HG03280 (cell line): Measurements from ENCODE around the gene BSN.
"Not testable (repeated sequence)": the region's sequence is repeated elsewhere in the genome, so short reads cannot be mapped to it uniquely, and the experiment has no call there.

Experiments used
- ATAC-seq: cut with Tn5 transposase; IDR thresholded peaks from one replicate; pipeline ENCODE4 v1.9.1; 2021; ENCODE audit warnings: mild to moderate bottlenecking, moderate library complexity; ENCODE audit not compliant: unreplicated experiment

BSN gene

GRCh38 chr3:49533786-49534519, 20.3 kb upstream of the BSN start:
- ATAC-seq: no peak

DNA sequence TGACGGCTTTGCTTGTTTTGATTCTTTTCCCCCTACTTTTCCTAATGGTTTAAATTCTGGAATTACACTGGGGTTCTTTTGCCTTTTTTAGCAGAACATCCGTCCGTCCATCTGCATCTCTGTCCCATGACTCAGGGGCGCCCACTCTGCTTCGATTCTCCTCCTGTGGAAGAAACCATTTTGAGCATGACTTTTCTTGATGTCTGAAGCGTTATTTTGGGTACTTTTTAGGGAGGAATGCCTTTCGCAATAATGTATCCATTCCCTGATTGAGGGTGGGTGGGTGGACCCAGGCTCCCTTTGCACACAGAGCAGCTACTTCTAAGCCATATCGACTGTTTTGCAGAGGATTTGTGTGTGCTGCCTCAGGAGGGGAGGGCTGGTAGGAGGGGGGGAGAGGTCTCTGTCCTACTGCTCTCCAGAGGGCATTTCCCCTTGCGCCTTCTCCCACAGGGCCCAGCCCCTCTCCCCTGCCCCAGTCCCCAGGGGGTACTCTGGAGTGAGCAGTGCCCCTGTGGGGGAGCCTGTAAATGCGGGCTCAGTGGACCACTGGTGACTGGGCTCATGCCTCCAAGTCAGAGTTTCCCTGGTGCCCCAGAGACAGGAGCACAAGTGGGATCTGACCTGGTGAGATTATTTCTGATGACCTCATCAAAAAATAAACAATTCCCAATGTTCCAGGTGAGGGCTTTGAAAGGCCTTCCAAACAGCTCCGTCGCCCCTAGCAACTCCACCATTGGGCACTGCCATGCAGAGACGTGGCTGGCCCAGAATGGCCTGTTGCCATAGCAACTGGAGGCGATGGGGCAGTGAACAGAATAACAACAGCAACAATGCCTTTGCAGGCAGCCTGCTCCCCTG, 19.5 kb upstream of the BSN start:
- no peak for ATAC-seq

- ATAC-seq: no peak
These were observed 18.1 kb upstream of the BSN start for GRCh38 chr3:49535971-49536874.

DNA sequence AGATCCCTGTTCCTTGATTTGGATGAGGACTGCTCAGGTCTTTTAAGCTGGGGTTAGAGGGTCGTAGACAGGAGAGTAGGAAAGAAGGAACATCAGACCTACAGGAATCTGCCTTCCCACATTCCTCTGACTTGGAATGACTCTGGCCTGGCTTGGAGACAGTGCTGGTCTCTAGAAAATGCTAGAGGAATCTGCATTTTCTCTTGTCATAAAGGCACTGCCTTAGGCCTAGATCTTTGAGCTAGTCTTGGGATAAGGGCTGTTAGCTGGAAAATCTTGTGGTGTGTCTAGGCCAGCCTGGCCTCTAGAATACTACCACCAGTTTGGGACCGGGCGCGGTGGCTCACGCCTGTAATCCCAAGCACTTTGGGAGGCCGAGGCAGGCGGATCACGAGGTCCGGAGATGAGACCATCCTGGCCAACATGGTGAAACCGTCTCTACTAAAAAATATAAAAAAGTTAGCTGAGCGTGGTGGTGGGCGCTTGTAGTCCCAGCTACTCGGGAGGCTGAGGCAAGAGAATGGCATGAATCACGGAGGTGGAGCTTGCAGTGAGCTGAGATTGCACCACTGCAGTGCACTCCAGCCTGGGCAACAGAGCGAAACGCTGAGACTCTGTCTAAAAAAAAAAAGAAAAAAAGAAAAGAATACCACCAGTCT, 17.3 kb upstream of the BSN start:
- no peak for ATAC-seq

GRCh38 chr3:49539659-49540560, 14.4 kb upstream of the BSN start:
- peak; percentile 95 for ATAC-seq

DNA sequence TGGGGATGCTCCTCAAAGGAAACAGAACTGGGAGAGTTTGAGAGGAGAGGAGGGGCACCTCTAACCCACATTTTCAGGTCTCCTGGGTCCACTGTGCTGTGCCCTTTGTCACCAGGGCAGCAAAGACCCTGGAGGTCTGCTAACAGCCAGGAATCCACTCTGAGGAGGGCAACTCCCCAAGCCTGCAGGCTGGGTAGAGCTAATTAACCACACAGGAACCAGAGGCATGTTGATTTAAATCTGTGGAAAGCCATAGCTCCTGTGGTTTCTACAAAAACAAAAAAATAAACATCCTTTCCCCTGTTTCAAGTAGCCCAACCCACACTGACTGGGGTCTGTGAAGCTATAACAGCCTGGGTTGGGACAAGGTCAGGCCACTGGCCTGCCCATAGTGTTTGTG, 2.2 kb upstream of the BSN start:
- ATAC-seq: no peak

DNA sequence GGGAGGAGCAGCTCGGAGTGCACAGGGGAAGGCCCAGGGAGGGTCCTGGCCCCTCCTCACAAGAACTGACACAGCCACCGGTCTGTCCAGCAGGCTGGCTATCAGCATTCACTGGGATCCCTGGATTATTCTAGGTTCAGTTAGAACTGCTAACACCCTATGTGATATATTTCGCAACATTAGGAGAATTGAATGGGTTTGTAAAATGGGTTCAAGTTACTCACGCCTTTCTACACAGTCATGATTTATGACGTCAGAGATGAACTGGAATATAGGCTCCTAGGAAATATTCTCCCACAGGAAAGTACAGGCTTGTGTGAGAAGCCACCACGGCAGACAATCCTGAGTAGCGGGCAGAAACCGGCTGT, 969 bp upstream of the BSN start:
- no peak for ATAC-seq

DNA sequence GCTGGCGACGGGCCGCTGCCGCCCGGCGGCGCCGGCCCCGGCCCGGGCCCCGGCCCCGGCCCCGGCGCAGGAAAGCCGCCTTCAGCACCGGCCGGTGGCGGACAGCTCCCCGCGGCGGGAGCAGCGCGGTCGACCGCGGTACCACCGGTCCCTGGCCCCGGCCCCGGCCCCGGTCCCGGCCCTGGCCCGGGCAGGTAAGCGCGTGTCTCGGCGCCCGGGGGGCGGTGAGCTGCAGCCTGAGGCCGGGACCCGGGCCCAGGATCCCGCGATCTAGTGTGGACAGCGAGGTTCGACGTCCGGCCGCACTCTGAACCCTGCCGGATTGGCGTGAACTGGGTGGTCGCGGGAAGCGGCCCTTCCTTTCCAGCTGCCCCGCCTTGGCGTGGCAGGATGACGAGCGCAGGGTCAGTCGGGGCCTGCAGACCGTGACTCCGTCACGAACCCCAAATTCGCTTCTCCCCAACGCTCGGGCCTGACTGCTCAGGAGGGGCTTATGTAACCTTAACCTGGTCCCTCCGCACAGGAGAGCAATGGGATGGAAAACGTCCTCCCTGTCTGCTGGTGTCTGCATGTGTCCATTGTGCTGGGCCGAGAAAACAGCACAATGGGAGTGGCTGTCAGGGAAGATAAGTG, 472 bp downstream of the BSN start:
- ATAC-seq: peak; percentile 72

- no peak for ATAC-seq
These were observed 2.4 kb downstream of the BSN start for GRCh38 chr3:49556500-49557275.

- ATAC-seq: no peak
These were observed 8.8 kb downstream of the BSN start for GRCh38 chr3:49563040-49563578.

DNA sequence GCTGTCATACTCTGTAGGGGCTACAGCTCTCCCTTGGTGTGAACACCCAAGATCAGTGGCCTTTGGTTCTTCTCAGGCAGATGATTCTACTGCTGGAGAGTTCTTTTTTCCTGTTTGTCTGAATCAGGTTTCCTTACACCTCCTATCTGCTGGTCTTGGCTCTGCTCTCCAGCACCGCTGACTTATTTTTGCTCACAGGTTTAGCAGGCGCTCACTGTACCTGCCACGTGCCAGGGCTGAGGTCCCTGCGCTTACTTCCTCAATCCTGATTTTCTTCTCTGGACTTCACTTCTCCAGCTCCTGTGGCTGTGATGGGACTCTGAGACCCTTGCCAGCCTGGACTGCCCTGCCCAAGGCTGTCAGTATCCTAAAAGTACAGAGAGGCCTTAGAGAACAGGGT, 9.5 kb downstream of the BSN start:
- ATAC-seq: no peak

DNA sequence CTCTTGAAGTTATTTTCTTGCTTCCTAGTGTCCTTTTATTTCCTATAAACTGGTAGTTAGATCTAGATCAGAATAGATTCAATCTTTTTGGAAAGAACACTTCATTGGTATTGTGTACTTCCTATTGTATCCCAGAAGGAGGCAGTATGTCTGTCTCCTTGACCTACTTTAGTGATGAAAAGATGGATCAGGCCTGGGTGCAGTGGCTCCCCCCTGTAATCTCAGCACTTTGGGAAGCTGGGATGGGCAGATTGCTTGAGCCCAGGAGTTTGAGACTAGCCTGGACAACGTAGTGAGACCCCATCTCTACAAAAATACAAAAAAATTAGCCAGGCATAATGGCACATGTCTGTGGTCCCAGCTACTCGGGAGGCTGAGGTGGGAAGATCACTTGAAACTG, 12.0 kb downstream of the BSN start:
- no peak for ATAC-seq

GRCh38 chr3:49567406-49567805, 13.1 kb downstream of the BSN start:
- no peak for ATAC-seq

GRCh38 chr3:49568965-49569364, 14.7 kb downstream of the BSN start:
- no peak for ATAC-seq

DNA sequence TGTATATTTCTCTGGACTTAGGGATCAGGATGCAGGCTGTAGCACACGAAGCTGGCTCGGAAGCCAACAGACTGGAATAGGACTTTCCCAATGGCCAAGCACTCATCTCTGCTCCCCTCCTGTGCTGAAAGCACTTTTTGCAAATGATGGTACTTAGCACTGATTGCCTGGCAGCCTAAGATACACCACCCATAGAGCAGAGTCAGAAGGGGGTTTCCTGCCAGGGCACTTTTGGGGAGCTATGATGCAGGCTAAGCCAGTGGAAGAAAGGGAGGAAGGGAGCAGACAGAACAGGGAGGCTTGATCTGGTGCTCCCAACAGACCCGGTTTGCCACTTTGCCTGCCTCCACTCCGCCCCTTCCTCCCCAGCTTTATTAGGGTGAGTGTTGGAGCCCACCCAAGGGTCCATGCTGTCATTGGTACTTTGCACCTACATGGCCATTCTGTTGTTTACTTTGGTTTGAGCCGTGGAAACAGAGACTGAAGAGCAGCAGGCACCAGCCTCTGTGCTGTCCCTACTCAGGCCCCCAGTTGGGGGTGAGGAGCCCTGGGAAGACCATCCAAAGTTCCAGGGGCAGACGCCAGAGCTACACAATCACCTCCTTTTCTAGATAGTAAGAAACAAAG, 15.9 kb downstream of the BSN start:
- no peak for ATAC-seq

DNA sequence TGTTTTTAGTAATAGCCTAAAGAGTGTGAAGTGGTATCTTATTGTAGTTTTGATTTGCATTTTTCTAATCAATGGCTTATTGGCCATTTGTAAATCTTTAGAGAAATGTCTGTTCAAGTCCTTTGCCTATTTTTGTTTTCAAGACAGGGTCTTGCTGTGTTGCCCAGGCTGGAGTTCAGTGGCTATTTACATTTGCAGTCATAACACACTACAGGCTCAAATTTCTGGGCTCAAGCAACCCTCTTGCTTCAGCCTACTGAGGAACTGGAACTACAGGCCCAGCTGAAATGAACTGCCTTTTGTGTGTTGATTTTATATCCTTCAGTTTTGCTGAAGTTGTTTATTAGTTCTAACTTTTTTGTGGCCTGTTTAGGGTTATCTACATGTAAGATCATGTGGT, 27.9 kb downstream of the BSN start:
- no peak for ATAC-seq

- not testable (repeated sequence) for ATAC-seq
These were observed 31.0 kb downstream of the BSN start for GRCh38 chr3:49585261-49585755.

GRCh38 chr3:49591615-49592014, 37.3 kb downstream of the BSN start:
- ATAC-seq: no peak
